Jurkat, Clone E6-1 (cell line): ENCODE measurements around the gene ST6GALNAC3.

Experiments
- DNase-seq: peaks from one replicate; pipeline ENCODE4 v3.0.0-alpha.2; 2011; ENCODE audit warnings: low read depth, low spot score
- H3K4me3 ChIP-seq: 2 replicates; pipeline ENCODE4 v1.5.1; 2011; ENCODE audit warnings: mild to moderate bottlenecking, low read length, control low read depth, moderate library complexity

ST6GALNAC3 gene

GRCh38 chr1:76503736-76504135 lies 429.2 kb downstream of the ST6GALNAC3 start:
- no peak overlapping the region for H3K4me3 ChIP-seq
- no peak for DNase-seq

DNA sequence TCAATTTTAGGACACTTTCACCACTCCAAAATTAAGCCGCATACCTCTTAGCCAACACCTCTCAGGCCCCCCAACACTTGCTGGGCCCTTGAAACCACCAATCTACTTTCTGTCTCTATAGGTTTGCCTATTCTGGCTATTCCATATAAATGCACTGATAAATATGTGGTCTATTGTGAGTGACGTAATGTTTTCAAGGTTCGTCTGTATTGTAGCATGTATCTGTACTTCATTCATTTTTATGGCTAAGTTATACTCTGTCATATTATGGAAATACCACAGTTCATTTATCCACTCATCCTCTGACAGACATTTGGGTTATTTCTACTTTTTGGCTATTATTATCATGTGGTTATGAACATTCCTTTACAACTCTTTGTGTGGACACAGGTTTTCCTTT lies 432.8 kb downstream of the ST6GALNAC3 start:
- DNase-seq, result no peak
- H3K4me3 ChIP-seq, result no peak overlapping the region

- DNase-seq, result no peak
- H3K4me3 ChIP-seq, result no peak overlapping the region
Measured at GRCh38 chr1:76508871-76509270, 434.3 kb downstream of the ST6GALNAC3 start.

DNA sequence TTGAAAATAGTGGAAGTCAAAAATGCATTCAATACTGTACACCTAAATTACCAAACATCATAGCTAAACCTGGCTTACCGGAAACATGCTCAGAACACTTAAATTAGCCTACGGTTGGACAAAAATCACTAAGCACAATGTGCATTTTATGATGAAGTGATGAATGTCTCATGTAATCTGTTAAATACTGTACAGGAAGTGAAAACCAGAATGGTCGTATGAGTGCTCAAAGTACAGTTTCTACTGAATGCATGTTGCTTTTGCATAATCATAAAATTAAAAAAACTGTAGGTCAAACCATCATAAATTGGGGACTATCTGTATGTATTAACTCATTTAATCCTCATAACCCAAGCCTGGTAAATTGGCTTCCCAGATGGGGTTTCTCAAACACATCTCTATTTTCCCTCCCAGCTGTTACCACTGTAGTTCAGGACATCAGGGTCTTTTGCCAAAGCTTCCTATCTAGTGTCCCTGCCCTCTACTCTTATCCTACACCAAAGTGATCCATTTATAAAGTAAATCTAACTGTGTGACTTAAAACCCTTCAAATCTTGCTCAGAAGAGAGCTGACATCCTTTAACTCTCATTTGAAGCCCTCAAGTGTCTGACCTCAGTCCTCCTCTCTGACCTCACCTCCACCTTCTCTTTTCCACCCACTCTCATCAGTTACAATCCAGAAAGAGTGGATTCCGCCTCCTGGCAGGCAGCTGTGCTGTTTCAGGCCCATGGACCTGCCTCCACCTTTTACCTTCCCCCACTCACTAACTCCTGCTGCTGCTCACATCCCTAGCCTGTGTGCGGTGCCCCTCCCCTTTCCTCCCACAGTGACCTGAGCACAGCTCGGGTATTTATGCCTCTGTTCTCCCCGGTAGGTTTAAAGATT lies 436.4 kb downstream of the ST6GALNAC3 start:
- no peak overlapping the region for H3K4me3 ChIP-seq
- no peak for DNase-seq

- H3K4me3 ChIP-seq, result no peak overlapping the region
- DNase-seq, result no peak
Measured at GRCh38 chr1:76511558-76512179, 437.1 kb downstream of the ST6GALNAC3 start.

- H3K4me3 ChIP-seq, result no peak overlapping the region
- DNase-seq, result no peak
Measured at GRCh38 chr1:76530953-76531352, 456.4 kb downstream of the ST6GALNAC3 start.

DNA sequence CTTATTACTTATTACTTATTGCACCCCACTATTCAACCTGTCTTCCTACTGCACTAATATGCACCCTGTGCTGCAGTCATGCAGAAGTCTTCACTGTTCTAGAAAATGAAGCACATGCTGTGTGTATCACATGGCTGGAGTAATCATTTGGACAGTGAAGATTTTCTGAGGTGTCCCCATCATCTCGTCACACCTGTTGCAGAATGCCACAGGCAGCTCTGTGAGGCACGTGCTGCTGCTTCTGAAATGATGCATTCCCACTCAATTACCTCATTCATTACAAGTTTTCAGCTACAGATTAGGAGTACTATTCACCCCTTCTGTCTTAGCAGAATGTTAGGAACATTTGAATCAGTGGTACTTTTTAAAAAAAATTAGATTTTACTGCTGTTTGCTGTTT lies 467.1 kb downstream of the ST6GALNAC3 start:
- H3K4me3 ChIP-seq, result no peak overlapping the region
- no peak for DNase-seq

- H3K4me3 ChIP-seq, result no peak overlapping the region
- DNase-seq, result no peak
Measured at GRCh38 chr1:76542359-76542758, 467.8 kb downstream of the ST6GALNAC3 start.

GRCh38 chr1:76543495-76543894 lies 468.9 kb downstream of the ST6GALNAC3 start:
- H3K4me3 ChIP-seq, result no peak overlapping the region
- no peak for DNase-seq

GRCh38 chr1:76546354-76546933 lies 471.9 kb downstream of the ST6GALNAC3 start:
- no peak for DNase-seq
- no peak overlapping the region for H3K4me3 ChIP-seq

- H3K4me3 ChIP-seq, result no peak overlapping the region
- DNase-seq, result no peak
Measured at GRCh38 chr1:76547916-76548315, 473.4 kb downstream of the ST6GALNAC3 start.

GRCh38 chr1:76548513-76549100 lies 474.1 kb downstream of the ST6GALNAC3 start:
- DNase-seq, result no peak
- H3K4me3 ChIP-seq, result no peak overlapping the region

- no peak for DNase-seq
- no peak overlapping the region for H3K4me3 ChIP-seq
Measured at GRCh38 chr1:76554283-76554682, 479.7 kb downstream of the ST6GALNAC3 start.

DNA sequence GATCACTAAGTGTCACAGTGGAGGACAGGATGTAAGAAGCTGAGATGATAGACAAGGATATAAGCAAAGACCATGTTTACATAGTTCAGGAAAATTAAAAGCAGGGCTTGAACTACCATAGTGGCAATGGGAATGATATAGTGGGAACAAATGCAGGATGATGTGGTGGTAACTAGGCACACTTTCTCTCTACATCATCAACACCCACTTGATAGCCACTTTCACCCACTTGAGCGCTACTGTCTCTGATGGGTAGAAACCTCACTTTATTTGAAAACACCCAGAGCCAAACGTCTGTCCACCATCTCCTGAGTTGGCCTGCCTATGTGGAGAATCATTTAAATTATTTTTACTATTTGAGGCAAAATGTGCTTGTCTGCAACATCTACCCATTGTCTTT lies 487.7 kb downstream of the ST6GALNAC3 start:
- no peak overlapping the region for H3K4me3 ChIP-seq
- no peak for DNase-seq

- DNase-seq, result no peak
- no peak overlapping the region for H3K4me3 ChIP-seq
Measured at GRCh38 chr1:76568573-76569238, 494.2 kb downstream of the ST6GALNAC3 start.

GRCh38 chr1:76571248-76571647 lies 496.7 kb downstream of the ST6GALNAC3 start:
- no peak overlapping the region for H3K4me3 ChIP-seq
- DNase-seq, result no peak

DNA sequence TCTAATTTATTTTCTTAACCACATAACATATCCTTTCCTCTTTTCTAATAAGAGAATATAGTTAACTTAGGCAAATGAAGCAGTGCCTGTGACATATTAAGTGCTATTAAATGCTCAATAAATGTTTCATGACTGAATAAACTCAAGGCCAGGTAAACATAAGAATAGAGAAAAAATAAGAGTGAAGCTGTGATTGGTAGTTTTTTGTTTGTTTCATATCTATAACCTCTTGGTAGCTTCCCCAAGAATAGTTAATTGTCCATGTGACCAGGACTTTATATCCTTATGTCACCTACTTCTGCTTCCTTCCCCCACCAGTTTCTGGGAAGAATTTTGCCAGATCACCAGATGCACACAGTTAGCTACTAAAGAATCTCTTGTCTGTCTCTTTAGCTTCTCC lies 497.7 kb downstream of the ST6GALNAC3 start:
- no peak for DNase-seq
- H3K4me3 ChIP-seq, result no peak overlapping the region

DNA sequence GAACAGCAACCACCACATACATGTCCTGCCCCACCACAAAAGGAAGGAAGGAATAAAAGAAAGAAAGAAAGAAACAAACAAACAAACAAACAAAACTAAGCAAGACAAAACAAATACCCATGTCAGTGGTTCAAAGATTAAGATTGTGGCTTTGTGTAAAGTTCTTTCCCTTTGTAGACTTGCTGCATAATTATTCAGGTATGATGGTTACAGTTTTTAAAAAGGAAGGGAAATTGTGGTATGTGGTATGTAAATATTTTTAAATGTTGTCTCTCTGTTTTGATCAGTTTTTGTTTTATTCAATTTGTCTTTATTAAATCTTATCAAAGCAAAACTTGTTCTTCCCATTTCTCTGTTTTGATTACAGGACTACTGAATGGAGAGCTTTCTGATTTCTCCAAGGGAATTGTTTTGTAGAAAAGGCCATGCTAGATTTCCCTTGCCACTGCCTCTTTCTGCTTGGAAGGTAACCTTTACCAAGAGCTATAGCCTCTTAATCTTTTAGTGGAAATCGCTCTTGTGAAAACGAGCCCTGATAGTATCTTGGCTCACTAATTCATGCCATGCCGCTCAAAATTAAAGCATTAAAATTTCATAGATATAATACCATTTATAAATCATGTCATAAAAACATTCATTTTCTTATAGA lies 502.5 kb downstream of the ST6GALNAC3 start:
- no peak for DNase-seq
- no peak overlapping the region for H3K4me3 ChIP-seq
